PC-3 (cell line): ENCODE data around the gene CYP2A6.
"Not testable (repeated sequence)": the region's sequence is repeated elsewhere in the genome, so short reads cannot be mapped to it uniquely, and the experiment has no call there.

Source experiments
- EZH2 ChIP-seq: fragments of 300-600 bp; sonication (generic); IDR thresholded peaks from one replicate; pipeline ENCODE4 v1.6.1; 2017; ENCODE audit warnings: antibody characterized with exemption, mild to moderate bottlenecking, low read length; ENCODE audit not compliant: unreplicated experiment
- TF ChIP-seq, protein P1 (sequence below): fragments of 300-600 bp; sonication (generic); conservative IDR thresholded peaks from 2 replicates; pipeline ENCODE4 v1.5.1; 2017; ENCODE audit warnings: antibody characterized with exemption, low read depth, mild to moderate bottlenecking, low read length

DNA sequence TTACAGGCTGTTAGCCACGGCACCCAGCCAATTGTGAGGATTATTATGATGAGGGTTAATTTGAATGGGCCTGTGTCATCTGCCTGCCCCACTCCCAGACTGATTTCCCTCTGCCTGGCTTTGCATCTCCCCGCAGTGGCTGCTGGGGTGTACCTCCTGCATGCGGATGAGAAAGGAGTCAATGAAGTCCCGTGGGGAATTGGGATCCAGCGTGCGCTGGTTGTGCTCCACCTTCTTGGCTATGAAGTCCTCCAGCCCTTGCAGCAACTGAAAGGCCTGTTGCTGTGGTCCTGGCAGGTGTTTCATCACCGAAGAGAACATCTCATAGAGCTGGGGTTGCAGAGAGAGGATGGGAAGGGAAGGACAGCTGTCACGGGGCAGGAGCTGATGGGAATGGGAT, 3.5 kb downstream of the CYP2A6 start:
- not testable (repeated sequence) for TF ChIP-seq EZH2
- TF ChIP-seq, protein P1, sequence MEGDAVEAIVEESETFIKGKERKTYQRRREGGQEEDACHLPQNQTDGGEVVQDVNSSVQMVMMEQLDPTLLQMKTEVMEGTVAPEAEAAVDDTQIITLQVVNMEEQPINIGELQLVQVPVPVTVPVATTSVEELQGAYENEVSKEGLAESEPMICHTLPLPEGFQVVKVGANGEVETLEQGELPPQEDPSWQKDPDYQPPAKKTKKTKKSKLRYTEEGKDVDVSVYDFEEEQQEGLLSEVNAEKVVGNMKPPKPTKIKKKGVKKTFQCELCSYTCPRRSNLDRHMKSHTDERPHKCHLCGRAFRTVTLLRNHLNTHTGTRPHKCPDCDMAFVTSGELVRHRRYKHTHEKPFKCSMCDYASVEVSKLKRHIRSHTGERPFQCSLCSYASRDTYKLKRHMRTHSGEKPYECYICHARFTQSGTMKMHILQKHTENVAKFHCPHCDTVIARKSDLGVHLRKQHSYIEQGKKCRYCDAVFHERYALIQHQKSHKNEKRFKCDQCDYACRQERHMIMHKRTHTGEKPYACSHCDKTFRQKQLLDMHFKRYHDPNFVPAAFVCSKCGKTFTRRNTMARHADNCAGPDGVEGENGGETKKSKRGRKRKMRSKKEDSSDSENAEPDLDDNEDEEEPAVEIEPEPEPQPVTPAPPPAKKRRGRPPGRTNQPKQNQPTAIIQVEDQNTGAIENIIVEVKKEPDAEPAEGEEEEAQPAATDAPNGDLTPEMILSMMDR: not testable (repeated sequence)
